ENCODE measurements around the gene UBE2M.

- TF ChIP-seq GATA2 (IDR thresholded peaks at IDR 0.05; ENCODE audit: low read depth, low read length) (no peak), GATA3 (IDR thresholded peaks at IDR 0.05; ENCODE audit: low read depth, low read length) (no peak)
These were observed 35.7 kb downstream of the UBE2M start for GRCh38 chr19:58522709-58523108.
